Activated T-cell treated with anti-CD3 and anti-CD28 coated beads, Interleukin-2, amount 50 U/mL, for 72 hours (primary cell): ENCODE measurements around the gene HSPA4. TPM values are rescaled to one million over a fixed set of nuclear protein-coding genes. Genes with fewer than 3 reads are reported as not detected.

Experiments used
- ATAC-seq, 2 donors: fragments of 150-1000 bp; cut with Tn5 transposase; replicated peaks in 1 of 2; 2 replicates each; pipeline ENCODE4 v1.10.0; 2021; ENCODE audit warnings: moderate library complexity in 2 of 2, mild to moderate bottlenecking in 1 of 2
- DNase-seq, 2 donors: peaks; one replicate each; pipeline ENCODE4 v3.0.0; 2021 to 2022; ENCODE audit warnings: mixed read lengths in 1 of 2
- H3K27ac Mint-ChIP-seq: one replicate; pipeline ENCODE4 v1.8.0; 2022; ENCODE audit warnings: mild to moderate bottlenecking, moderate library complexity, mixed read lengths
- H3K27me3 Mint-ChIP-seq: one replicate; pipeline ENCODE4 v1.8.0; 2022; ENCODE audit warnings: low read depth, mixed read lengths
- H3K36me3 Mint-ChIP-seq, 2 donors: one replicate each; pipeline ENCODE4 v1.8.0; 2022; ENCODE audit warnings: mixed read lengths in 2 of 2, mild to moderate bottlenecking in 1 of 2; ENCODE audit not compliant: insufficient read depth in 2 of 2
- H3K4me1 Mint-ChIP-seq: one replicate; pipeline ENCODE4 v1.8.0; 2022; ENCODE audit warnings: low read depth, mixed read lengths
- H3K4me3 Mint-ChIP-seq, 2 donors: one replicate each; pipeline ENCODE4 v1.8.0; 2022; ENCODE audit warnings: mild to moderate bottlenecking in 2 of 2, mixed read lengths in 2 of 2, moderate library complexity in 2 of 2
- H3K9me3 Mint-ChIP-seq, 2 donors: one replicate each; pipeline ENCODE4 v1.8.0; 2022; ENCODE audit warnings: mixed read lengths in 2 of 2
- total RNA-seq, 2 donors: library from RNA; stranded (reverse); gene quantifications; one replicate each; pipeline ENCODE4 v1.2.3, GENCODE V29; 2022

HSPA4 gene
- total RNA-seq, 2 donors from 2014 or later = 173 to 213 TPM

- H3K9me3 Mint-ChIP-seq = peaks cover 0 to 4% of the 10 kb centered on the region in 2 donors
- no peak for DNase-seq
- ATAC-seq = no peak
- no peak overlapping the region for H3K4me3 Mint-ChIP-seq
- H3K27ac Mint-ChIP-seq = no peak overlapping the region
- H3K36me3 Mint-ChIP-seq = peaks cover 3 to 8% of the 10 kb centered on the region in 2 donors
- H3K27me3 Mint-ChIP-seq = no peaks in the 10 kb centered on the region
- H3K4me1 Mint-ChIP-seq = peaks cover 13% of the 10 kb centered on the region
Observed at GRCh38 chr5:133145436-133146170, 93.8 kb downstream of the HSPA4 start.

DNA sequence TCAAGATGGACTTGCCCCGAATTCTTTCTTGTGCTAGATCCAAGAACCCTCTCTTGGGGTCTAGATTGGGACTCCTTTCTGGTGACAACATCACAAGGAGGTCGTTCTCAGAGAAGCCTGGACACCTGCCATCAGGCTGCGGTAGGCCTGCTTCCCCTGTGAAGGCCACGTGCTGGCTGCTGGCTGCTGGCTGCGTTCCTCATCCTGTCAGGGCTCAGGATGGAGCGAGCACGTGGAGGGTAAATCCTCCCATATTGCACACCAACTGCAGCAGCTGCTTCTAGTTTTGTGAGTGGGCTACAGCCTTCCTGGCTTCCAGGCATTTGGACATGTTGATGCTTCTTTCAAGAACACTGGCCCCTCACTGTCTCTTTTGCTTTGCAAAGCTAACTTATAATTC is 95.6 kb downstream of the HSPA4 start:
- no peaks in the 10 kb centered on the region for H3K27me3 Mint-ChIP-seq
- ATAC-seq (no peak), DNase-seq (no peak)
- H3K36me3 Mint-ChIP-seq = peaks cover 3 to 8% of the 10 kb centered on the region in 2 donors
- H3K9me3 Mint-ChIP-seq = peaks cover 0 to 4% of the 10 kb centered on the region in 2 donors
- H3K27ac Mint-ChIP-seq = no peak overlapping the region
- H3K4me1 Mint-ChIP-seq = peaks cover 13% of the 10 kb centered on the region
- H3K4me3 Mint-ChIP-seq = no peak overlapping the region

GRCh38 chr5:133147815-133148567 is 96.2 kb downstream of the HSPA4 start:
- DNase-seq (no peak), ATAC-seq (no peak)
- Mint-ChIP-seq H3K9me3 (peaks cover 0 to 4% of the 10 kb centered on the region in 2 donors), H3K4me1 (peaks cover 13% of the 10 kb centered on the region), H3K4me3 (no peak overlapping the region), H3K36me3 (peaks cover 3 to 8% of the 10 kb centered on the region in 2 donors), H3K27ac (no peak overlapping the region), H3K27me3 (no peaks in the 10 kb centered on the region)

- no peaks in the 10 kb centered on the region for H3K27me3 Mint-ChIP-seq
- H3K36me3 Mint-ChIP-seq = peaks cover 0 to 2% of the 10 kb centered on the region in 2 donors
- no peak for ATAC-seq
- no peak for DNase-seq
- no peak overlapping the region for H3K27ac Mint-ChIP-seq
- H3K4me1 Mint-ChIP-seq = peaks cover 13% of the 10 kb centered on the region
- no peak overlapping the region for H3K4me3 Mint-ChIP-seq
- no peaks in the 10 kb centered on the region for H3K9me3 Mint-ChIP-seq
Observed at GRCh38 chr5:133149345-133149744, 97.5 kb downstream of the HSPA4 start.

DNA sequence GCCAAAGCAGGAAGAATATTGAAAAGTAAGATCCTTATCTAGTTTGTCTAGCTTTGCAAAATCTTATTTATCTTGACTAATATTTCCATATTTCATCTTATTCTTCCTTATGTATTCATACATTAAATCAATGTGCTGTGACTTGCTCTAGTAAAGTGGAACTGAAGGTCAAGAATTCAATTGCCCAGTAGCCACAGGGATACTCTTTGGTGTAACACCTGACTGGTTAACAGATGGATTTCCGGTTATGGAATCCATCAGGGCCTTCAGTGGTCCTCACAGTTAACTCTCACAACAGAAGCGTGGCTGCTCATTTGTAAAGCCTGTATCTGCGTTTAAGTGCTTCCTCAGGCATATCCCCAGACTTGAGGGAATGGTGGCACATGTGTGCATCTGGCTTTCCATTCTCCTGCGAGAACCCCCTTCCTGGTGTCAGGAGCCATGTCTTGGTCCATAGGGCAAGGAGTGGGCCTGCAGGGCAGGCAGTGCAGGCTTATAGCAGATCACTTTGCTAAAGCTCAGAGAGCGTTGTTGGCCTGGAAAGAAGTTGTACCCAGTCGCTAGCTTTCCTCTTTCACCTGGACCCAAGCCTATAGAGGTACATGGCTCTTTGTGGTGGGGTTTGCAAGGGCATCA is 99.2 kb downstream of the HSPA4 start:
- Mint-ChIP-seq H3K27ac (no peak overlapping the region), H3K4me1 (peaks cover 13% of the 10 kb centered on the region), H3K36me3 (no peaks in the 10 kb centered on the region), H3K4me3 (no peak overlapping the region), H3K9me3 (no peaks in the 10 kb centered on the region), H3K27me3 (no peaks in the 10 kb centered on the region)
- no peak for DNase-seq
- ATAC-seq = no peak

DNA sequence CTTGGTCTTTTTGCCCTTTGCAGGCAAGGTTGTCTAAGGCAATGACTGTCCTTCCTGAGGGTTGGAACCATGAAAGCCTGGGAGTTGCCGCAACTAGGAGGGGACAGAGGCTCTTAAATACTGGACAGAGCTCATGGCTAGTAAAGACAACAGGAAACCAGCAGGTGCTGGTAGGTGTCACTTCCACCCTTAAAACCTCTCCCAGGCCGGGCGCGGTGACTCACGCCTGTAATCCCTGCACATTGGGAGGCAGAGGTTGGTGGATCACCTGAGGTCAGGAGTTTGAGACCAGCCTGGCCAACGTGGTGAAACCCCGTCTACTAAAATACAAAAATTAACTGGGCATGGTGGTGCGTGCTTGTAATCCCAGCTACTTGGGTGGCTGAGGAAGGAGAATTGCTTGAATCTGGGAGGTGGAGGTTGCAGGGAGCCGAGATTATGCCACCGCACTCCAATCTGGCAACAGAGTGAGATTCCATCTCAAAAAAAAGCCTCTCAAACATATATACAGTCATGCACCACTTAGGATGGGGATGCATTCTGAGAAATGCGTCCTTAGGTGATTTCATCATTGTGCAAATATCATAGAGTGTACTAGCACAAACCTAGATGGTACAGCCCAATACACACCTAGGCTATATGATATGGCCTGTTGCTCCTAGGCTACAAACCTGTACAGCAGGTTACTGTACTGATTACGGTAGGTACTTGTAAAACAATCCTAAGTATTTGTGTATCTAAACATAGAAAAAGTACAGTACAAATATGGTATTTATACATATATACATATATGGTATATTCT is 102.7 kb downstream of the HSPA4 start:
- no peak overlapping the region for H3K27ac Mint-ChIP-seq
- H3K4me3 Mint-ChIP-seq = no peak overlapping the region
- no peaks in the 10 kb centered on the region for H3K4me1 Mint-ChIP-seq
- no peak for DNase-seq
- peaks cover 0 to 2% of the 10 kb centered on the region in 2 donors for H3K9me3 Mint-ChIP-seq
- H3K27me3 Mint-ChIP-seq = no peaks in the 10 kb centered on the region
- peaks cover 0 to 3% of the 10 kb centered on the region in 2 donors for H3K36me3 Mint-ChIP-seq
- no peak for ATAC-seq

DNA sequence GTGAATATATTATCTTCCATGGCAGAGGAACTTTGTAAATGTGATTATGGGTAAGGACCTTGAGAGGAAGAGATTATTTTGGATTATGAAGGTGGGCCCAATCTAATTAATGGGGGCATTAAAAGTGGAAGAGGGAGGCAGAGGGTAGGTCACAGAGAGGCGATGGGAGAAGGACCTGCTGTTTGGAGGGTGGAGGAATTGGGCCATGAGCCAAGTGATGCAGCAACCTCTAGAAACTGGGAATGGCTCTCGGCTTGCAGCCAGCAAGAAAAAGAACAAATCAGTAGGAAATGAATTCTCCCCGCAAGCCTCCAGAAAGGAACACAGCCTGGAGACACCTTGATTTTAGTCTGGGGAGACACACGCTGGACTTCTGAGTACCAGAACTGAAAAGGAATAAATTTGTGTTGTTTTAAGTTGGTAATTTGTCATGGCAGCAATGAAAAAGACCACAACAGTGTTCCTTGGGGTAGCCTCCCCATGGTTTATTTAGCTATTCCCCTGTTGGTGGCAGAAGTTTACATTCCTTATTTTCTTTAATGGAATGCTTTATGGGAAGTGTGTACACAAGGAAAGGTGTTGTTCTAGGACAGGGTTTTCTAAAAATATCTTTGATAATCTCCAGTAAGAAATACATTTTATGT is 103.6 kb downstream of the HSPA4 start:
- peaks cover 5% of the 10 kb centered on the region for H3K4me1 Mint-ChIP-seq
- no peaks in the 10 kb centered on the region for H3K27me3 Mint-ChIP-seq
- DNase-seq (no peak), ATAC-seq (no peak)
- peaks cover 0 to 2% of the 10 kb centered on the region in 2 donors for H3K9me3 Mint-ChIP-seq
- peaks cover 0 to 3% of the 10 kb centered on the region in 2 donors for H3K36me3 Mint-ChIP-seq
- no peak overlapping the region for H3K27ac Mint-ChIP-seq
- H3K4me3 Mint-ChIP-seq = no peak overlapping the region

Other genes with a start within 250 kb of the HSPA4 start
- gene SOWAHA, start 238.7 kb upstream of the HSPA4 start, total RNA-seq = not detected
- gene SHROOM1, start 221.4 kb upstream of the HSPA4 start, total RNA-seq = 1 to 10 TPM; 1.1 to 2.1 TPM
- gene GDF9, start 185.5 kb upstream of the HSPA4 start, total RNA-seq = 1 to 10 TPM; 1.9 to 2.8 TPM
- 100 to 1,000 TPM; 189 TPM for gene UQCRQ, start 185.4 kb upstream of the HSPA4 start, total RNA-seq
- 1 to 10 TPM; 5.0 to 7.2 TPM for gene LEAP2, start 178.3 kb upstream of the HSPA4 start, total RNA-seq
- gene AFF4, start 88.4 kb upstream of the HSPA4 start, total RNA-seq = 10 to 100 TPM; 33.6 to 34.9 TPM
- gene ZCCHC10, start 25.5 kb upstream of the HSPA4 start, total RNA-seq = 10 to 100 TPM; 23.7 to 30.6 TPM